ENCODE measurements around the gene CYBB.

The CYBB gene

GRCh38 chrX:37781081-37781480 is 1.2 kb downstream of the CYBB start:
- no peak for DNase-seq (ENCODE audit: low spot score)
- in situ Hi-C loops (cut with MboI; ENCODE audit: low sequenced_read_pairs, unreplicated experiment) = no loop called here
- no peak for TF ChIP-seq CTCF (IDR thresholded peaks at IDR 0.05; ENCODE audit: borderline replicate concordance, control extremely low read depth, extremely low read depth, insufficient read depth, missing control alignments)

- no peak for TF ChIP-seq CTCF (IDR thresholded peaks at IDR 0.05; ENCODE audit: borderline replicate concordance, control extremely low read depth, extremely low read depth, insufficient read depth, missing control alignments)
- no peak for DNase-seq (ENCODE audit: low spot score)
- in situ Hi-C loops (cut with MboI; ENCODE audit: low sequenced_read_pairs, unreplicated experiment) = no loop called here
These were observed 2.0 kb downstream of the CYBB start for GRCh38 chrX:37781814-37782213.

GRCh38 chrX:37782359-37782758 is 2.5 kb downstream of the CYBB start:
- no peak for TF ChIP-seq CTCF (IDR thresholded peaks at IDR 0.05; ENCODE audit: borderline replicate concordance, control extremely low read depth, extremely low read depth, insufficient read depth, missing control alignments)
- DNase-seq (ENCODE audit: low spot score) = no peak
- in situ Hi-C loops (cut with MboI; ENCODE audit: low sequenced_read_pairs, unreplicated experiment) = no loop called here

GRCh38 chrX:37783305-37783704 is 3.4 kb downstream of the CYBB start:
- TF ChIP-seq CTCF (IDR thresholded peaks at IDR 0.05; ENCODE audit: borderline replicate concordance, control extremely low read depth, extremely low read depth, insufficient read depth, missing control alignments) = no peak

GRCh38 chrX:37785569-37785968 is 5.7 kb downstream of the CYBB start:
- in situ Hi-C loops (cut with MboI; ENCODE audit: low sequenced_read_pairs, unreplicated experiment) = no loop called here
- DNase-seq (ENCODE audit: low spot score) = no peak
- no peak for TF ChIP-seq CTCF (IDR thresholded peaks at IDR 0.05; ENCODE audit: borderline replicate concordance, control extremely low read depth, extremely low read depth, insufficient read depth, missing control alignments)

More at GRCh38 chrX:37783305-37783704, 3.4 kb downstream of the CYBB start:
- no peak for DNase-seq (ENCODE audit: low spot score)
- in situ Hi-C loops (cut with MboI; ENCODE audit: low sequenced_read_pairs, unreplicated experiment) = no loop called here

- TF ChIP-seq CTCF (IDR thresholded peaks at IDR 0.05; ENCODE audit: borderline replicate concordance, control extremely low read depth, extremely low read depth, insufficient read depth, missing control alignments) = no peak
- in situ Hi-C loops (cut with MboI; ENCODE audit: low sequenced_read_pairs, unreplicated experiment) = no loop called here
- DNase-seq (ENCODE audit: low spot score) = no peak
These were observed 7.0 kb downstream of the CYBB start for GRCh38 chrX:37786624-37787422.
